ENCODE measurements around the gene MDH1.

MDH1 gene

GRCh38 chr2:63639344-63639743 is 50.6 kb downstream of the MDH1 start:
- DNase-seq (ENCODE audit: low spot score), result no peak

GRCh38 chr2:63642946-63643345 is 54.2 kb downstream of the MDH1 start:
- DNase-seq (ENCODE audit: low spot score), result no peak

DNA sequence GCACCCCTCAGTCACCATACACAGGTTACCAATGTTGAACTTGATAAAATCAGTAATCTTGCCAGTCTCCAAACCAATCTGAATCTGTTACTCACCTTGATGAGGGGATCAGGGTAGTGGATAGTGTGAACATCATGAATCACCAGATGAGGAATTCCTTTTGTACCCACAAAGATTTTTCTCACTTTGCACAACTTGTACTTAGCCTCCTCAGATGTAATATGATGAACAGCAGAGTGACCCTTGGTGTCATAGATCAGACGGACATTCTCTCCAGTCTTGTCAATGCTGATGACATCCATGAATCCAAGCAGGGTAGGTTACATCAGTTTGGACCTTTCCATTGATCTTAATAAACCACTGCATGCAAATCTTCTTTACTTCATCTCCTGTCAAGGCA is 54.7 kb downstream of the MDH1 start:
- no peak for DNase-seq (ENCODE audit: low spot score)

DNA sequence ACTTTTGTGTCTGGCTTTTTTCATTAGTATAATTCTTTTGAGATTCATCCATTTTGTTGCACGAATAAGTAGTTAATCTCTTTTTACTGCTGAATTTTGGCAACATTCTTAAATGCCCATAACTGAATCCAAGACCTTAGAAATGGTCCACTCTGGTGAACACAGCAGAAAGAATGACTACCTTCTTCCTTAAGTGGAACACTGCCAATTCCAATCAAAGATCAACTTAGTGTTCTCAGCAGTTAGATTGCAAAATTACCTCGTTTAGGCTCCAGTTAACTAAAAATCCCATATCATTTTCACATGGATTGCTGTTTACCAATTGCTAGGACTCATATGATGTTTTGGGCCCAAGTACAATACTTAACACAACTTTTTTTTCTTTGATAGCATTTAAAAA is 59.9 kb downstream of the MDH1 start:
- no peak for DNase-seq (ENCODE audit: low spot score)

DNA sequence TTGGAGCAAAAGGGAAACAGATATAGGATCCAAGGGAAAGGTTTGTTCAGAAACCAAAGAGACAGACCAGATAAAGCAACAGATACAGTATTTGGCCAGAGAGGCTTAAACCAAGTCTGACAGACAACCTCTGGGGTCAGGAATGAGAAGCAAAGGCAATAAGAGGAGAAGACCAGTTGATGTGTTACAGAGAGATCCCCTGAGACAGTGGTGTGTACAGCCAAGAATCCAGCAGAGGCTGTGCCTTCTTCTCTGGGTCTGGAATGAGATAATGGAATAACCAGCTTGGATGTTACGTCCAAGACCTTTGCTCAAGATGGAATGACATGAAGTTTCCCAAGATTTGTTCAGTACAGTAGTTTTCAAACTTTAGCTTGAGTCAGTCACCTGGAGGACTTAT is 61.1 kb downstream of the MDH1 start:
- DNase-seq (ENCODE audit: low spot score), result no peak

DNA sequence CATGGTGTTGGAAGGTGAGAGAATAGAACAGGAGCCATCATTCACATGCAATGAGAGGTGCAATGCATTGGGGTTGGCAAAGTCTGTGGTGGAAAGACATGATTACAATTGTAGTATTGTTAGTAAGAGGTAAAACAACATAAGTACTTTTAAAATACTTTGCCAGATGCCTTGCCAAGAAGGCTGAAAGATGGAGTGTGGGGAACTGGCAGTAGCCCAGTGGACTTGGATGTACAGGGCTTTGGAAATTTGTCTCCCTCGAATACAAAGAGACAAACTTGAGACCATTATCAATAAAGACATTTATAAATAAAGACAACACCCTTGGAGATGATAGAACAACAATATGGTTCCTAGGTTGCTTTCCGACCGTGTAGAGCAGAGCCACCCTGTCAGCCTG is 62.0 kb downstream of the MDH1 start:
- DNase-seq (ENCODE audit: low spot score), result no peak

- no peak for DNase-seq (ENCODE audit: low spot score)
Measured at GRCh38 chr2:63651356-63651755, 62.6 kb downstream of the MDH1 start.

DNA sequence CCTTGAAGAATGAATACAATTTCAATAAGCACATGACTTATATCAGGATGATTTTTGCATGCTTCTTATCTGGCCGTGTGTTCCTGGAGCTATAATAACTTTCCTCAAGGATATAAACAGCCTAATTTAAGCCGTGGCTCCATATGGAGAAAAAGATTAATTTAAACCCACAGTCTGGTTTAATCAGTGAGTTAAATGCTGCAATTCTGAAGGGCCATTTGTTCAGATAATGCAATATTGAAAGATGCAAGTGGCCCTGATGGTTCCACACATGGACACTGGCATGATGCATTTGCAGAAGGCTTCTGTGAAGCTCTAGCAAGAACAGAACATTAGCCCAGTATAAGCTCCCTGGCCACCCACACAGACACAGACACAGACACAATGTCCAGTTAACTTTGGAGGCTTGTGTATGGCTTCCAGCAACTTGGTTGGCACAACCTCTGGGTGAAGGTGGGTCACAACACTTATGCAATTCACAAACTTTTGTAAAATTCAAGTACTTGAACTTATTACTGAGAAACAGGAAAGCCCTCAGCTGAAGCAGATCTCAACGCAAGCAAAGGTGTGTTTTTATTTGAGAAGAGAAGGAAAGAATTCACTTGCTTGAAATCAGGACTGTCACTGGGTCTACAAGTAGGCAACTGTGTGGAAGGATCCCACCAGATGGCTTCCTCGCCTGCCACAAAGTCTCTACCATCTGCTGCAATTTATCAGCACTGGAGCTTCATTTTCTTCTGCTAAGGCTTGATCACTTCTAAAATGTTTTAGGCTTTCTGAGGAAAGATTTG is 63.3 kb downstream of the MDH1 start:
- DNase-seq (ENCODE audit: low spot score), result no peak

DNA sequence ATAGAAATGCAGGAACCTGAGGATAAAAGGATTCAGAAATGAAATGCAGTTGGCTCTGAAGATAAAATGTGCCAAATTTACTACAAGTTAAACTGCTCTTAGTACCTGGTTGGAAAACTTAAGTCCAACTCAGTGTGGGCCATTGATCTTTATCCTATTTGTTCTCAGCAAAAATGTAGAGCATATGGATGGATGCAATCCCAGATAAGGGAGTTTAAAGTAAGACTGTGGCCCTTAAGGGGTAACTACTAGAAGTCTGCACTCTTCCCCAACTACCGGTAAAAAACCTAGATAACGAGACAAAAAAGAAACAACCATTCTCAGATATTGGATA is 63.9 kb downstream of the MDH1 start:
- DNase-seq (ENCODE audit: low spot score), result no peak

GRCh38 chr2:63654959-63655358 is 66.2 kb downstream of the MDH1 start:
- no peak for DNase-seq (ENCODE audit: low spot score)

Measured in LoVo (cell line).